Ovary (tissue), 9 donors: Measurements from ENCODE around the gene WFDC12. TPM values are rescaled to one million over a fixed set of nuclear protein-coding genes. Genes with fewer than 3 reads are reported as not detected.

Source experiments
- DNase-seq, 5 donors: peaks; one replicate each; pipeline ENCODE4 v3.0.0-alpha.2; 2019 to 2020
- H3K27ac ChIP-seq, 2 donors: fragments of 200-600 bp; one replicate each; pipeline versions ENCODE4 v1.5.1 to v1.8.0; 2019 to 2022
- H3K27me3 ChIP-seq: fragments of 200-600 bp; one replicate; pipeline ENCODE4 v1.8.0; 2022
- H3K36me3 ChIP-seq: fragments of 200-600 bp; sonication (generic); one replicate; pipeline ENCODE4 v1.5.1; 2019
- H3K4me1 ChIP-seq: one replicate; pipeline ENCODE4 v1.8.1; 2013; ENCODE audit warnings: mild to moderate bottlenecking, moderate library complexity; ENCODE audit not compliant: insufficient read depth
- H3K4me3 ChIP-seq: fragments of 200-600 bp; sonication (generic); one replicate; pipeline ENCODE4 v1.5.1; 2017
- H3K9me3 ChIP-seq, 2 donors: fragments of 200-600 bp in 1 of 2; sonication (generic) in 1 of 2; one replicate each; pipeline versions ENCODE4 v1.5.1 to v1.8.1; 2013 to 2019; ENCODE audit warnings: mild to moderate bottlenecking in 1 of 2, moderate library complexity in 1 of 2
- EP300 ChIP-seq: sonication (generic); formaldehyde crosslinking; IDR thresholded peaks from one replicate; pipeline ENCODE4 v1.6.1; 2017; ENCODE audit warnings: antibody characterized with exemption
- POLR2A ChIP-seq: fragments of 450-650 bp; IDR thresholded peaks from one replicate; pipeline ENCODE4 v1.6.1; 2017; ENCODE audit warnings: antibody characterized with exemption, mild to moderate bottlenecking, moderate library complexity
- WGBS, 3 donors: extraction: QIAGEN DNeasy Blood & Tissue Kit in 1 of 3; methylation state at CpG; one replicate each; pipeline versions ENCODE4 v1.1.5 to v1.1.7; 2013 to 2017; 5-methylcytosine and 5-hydroxymethylcytosine counted together
- intact Hi-C, 4 donors: fragments of 100-400 bp; cut with DNase I; formaldehyde crosslinking; loops; one replicate each; pipeline versions ENCODE4 v1.11.0 to v1.15.1; 2022 to 2023
- polyA plus RNA-seq, 2 donors: library from polyadenylated mRNA; stranded (reverse); fragments of 200-250 nt in 1 of 2; fragments of 350-450 nt in 1 of 2; fragmentation: Illumina TruSeq in 1 of 2; extraction: RNeasy Lipid Tissue Mini Kit (QIAGEN cat#74804) in 1 of 2; gene quantifications; one replicate each; pipeline ENCODE4 v1.2.3, GENCODE V29; 2013 to 2014
- total RNA-seq, 7 donors: library from RNA; depleted of rRNA in 2 of 7; stranded (reverse); fragments of >200 nt in 2 of 7; fragmentation: NEBNext Ultra II Directional in 3 of 7; extraction: Animal tissue kit (Norgen Biotek cat#: 25700) in 3 of 7; gene quantifications; one replicate each; pipeline versions ENCODE4 v1.1.0 to v1.2.4, GENCODE V29; 2016 to 2023
- TF ChIP-seq, protein P1 (sequence below), 3 donors: fragments of 450-650 bp in 2 of 3; fragments of 200-600 bp in 1 of 3; IDR thresholded peaks; one replicate each; pipeline versions ENCODE4 v1.5.1 to v1.8.0; 2016 to 2022; ENCODE audit warnings: antibody characterized with exemption in 3 of 3, mild to moderate bottlenecking in 1 of 3
- donor health status: DM: no; HTN: no; CAD: no; lungs with moderate emphysema.
- donor health status: DM: no; HTN: no; CAD: no.
- donor health status: Bipolar disorder and iron deficiency.
- donor health status: DM: yes; HTN: yes; CAD: no.
- donor health status: DM: no; HTN: no; CAD: no.
- donor health status: DM: yes; HTN: yes; CAD: no.

Gene WFDC12
- total and polyA plus RNA-seq, 9 donors: not detected

DNA sequence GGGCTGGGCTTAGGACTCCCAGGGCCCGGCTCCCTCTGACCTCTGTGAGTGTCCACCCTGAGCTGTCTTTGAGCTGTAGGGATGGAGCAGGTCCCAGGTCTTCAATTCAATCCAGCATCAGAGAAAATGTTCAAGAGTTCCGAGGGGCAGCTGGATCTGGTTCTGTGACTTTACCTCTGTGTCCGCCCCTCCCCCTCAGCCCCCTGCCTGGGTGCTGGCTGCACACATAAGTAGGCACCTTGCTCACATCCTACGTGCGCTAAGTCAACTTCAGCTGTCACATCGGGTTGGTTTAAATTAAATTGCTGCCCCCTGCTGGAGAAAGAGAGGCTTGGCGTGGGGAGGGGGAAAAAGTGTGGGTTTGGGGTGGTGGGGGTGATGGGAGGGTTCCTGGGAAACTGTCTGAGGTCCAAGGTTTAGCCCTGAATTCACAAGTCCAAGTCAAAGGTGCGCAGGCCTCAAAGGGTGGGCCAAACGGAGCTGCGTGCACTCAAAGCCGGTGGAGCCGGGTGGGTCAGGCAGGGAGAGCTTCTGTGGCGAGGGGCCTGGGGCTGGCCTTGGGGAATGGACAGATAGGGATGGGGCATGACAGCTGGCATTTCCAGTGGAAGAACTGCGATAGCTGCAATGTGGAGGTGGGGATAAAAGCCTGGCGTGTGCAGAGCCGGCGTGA is 12.3 kb downstream of the WFDC12 start:
- H3K4me1 ChIP-seq: no peaks in the 10 kb centered on the region
- intact Hi-C loops: no loop called here
- no peak for DNase-seq
- no peaks in the 10 kb centered on the region for H3K9me3 ChIP-seq
- H3K27ac ChIP-seq: no peak overlapping the region
- 25 to 36% (median 36%) methylated on average over 17 of the region's 17 CpGs for WGBS, 3 donors
- no peaks in the 10 kb centered on the region for H3K27me3 ChIP-seq
- no peak overlapping the region for H3K4me3 ChIP-seq
- H3K36me3 ChIP-seq: no peaks in the 10 kb centered on the region
- TF ChIP-seq EP300 (no peak), POLR2A (no peak)
- TF ChIP-seq, protein P1, sequence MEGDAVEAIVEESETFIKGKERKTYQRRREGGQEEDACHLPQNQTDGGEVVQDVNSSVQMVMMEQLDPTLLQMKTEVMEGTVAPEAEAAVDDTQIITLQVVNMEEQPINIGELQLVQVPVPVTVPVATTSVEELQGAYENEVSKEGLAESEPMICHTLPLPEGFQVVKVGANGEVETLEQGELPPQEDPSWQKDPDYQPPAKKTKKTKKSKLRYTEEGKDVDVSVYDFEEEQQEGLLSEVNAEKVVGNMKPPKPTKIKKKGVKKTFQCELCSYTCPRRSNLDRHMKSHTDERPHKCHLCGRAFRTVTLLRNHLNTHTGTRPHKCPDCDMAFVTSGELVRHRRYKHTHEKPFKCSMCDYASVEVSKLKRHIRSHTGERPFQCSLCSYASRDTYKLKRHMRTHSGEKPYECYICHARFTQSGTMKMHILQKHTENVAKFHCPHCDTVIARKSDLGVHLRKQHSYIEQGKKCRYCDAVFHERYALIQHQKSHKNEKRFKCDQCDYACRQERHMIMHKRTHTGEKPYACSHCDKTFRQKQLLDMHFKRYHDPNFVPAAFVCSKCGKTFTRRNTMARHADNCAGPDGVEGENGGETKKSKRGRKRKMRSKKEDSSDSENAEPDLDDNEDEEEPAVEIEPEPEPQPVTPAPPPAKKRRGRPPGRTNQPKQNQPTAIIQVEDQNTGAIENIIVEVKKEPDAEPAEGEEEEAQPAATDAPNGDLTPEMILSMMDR (IDR thresholded peaks at IDR 0.05): no peak

DNA sequence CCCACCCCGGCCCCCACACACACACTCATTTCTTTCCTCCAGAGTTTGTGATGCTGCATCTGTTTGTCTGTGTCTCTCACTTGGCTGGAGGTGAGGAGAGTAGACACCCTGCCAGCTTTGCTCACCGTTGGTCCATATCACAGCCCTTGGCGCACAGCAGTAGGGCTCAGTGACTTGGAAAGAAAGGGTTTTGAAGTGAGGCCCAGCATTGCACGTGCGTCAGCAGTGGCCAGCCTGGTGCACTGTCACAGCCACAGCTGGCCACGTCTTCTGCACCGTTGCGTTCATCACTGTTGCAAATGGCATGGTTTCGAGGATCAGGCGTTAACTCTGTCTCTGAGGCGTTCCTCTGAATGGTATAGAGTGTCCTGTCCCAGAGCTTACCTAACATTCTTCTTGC is 13.0 kb downstream of the WFDC12 start:
- H3K4me1 ChIP-seq: no peaks in the 10 kb centered on the region
- no peak for TF ChIP-seq POLR2A
- no peak for TF ChIP-seq EP300
- TF ChIP-seq, protein P1 (IDR thresholded peaks at IDR 0.05): no peak
- no peak overlapping the region for H3K4me3 ChIP-seq
- no peaks in the 10 kb centered on the region for H3K27me3 ChIP-seq
- no peak for DNase-seq
- intact Hi-C loops: no loop called here
- no peak overlapping the region for H3K27ac ChIP-seq
- H3K36me3 ChIP-seq: no peaks in the 10 kb centered on the region
- WGBS, 3 donors: 67 to 73% (median 72%) methylated on average over 10 to 11 of the region's 11 CpGs
- no peaks in the 10 kb centered on the region for H3K9me3 ChIP-seq

DNA sequence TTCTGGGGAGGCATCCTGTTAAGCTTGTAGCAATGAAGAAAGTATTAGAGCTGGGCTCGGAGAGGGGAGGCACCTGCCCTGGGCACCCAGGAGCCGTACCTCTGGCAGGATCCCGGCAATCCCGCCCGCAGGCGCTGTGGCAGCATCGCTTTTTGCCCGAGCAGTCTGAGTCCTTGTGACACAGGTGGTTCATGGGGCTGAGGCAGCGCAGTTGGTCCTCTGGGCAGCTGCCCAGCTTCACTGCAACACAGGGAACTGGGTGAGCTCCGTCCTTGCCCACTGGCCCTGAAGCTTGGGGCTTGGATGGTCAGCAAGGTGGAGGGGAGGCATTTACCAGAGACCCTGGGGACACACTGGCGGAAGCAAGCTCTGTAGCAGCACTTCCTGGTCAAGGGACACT is 14.0 kb downstream of the WFDC12 start:
- no peak overlapping the region for H3K4me3 ChIP-seq
- no peaks in the 10 kb centered on the region for H3K4me1 ChIP-seq
- H3K9me3 ChIP-seq: no peaks in the 10 kb centered on the region
- 66 to 87% (median 81%) methylated on average over 7 to 11 of the region's 11 CpGs for WGBS, 3 donors
- no peak for DNase-seq
- TF ChIP-seq POLR2A: no peak
- no peak for TF ChIP-seq EP300
- TF ChIP-seq, protein P1 (IDR thresholded peaks at IDR 0.05): no peak
- no peaks in the 10 kb centered on the region for H3K27me3 ChIP-seq
- H3K36me3 ChIP-seq: no peaks in the 10 kb centered on the region
- intact Hi-C loops: no loop called here
- H3K27ac ChIP-seq: no peak overlapping the region

DNA sequence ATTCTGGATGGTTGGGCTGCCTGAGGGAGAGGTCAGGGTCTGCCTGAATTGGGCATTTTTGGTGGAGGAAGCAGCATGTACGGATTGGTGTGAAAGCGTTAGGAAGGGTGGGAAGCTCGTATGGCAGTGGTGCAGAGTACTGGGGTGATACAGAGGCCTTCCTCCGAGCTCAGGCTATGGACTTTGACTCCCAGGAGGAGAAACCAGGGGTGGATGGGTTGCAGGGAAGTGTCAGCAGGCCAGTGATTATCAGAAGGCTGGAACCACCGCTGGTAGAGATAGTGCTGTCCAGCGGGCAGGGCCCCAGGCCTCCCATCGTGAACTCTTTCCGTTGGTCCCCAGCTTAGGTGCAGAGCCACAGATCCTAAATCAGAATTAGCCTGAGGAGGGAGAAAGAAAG is 14.6 kb downstream of the WFDC12 start:
- H3K27ac ChIP-seq: no peak overlapping the region
- DNase-seq: no peak
- H3K27me3 ChIP-seq: no peaks in the 10 kb centered on the region
- WGBS, 3 donors: 66 to 73% (median 70%) methylated on average over 8 of the region's 8 CpGs
- H3K36me3 ChIP-seq: no peaks in the 10 kb centered on the region
- no peaks in the 10 kb centered on the region for H3K4me1 ChIP-seq
- H3K9me3 ChIP-seq: no peaks in the 10 kb centered on the region
- TF ChIP-seq EP300 (no peak), POLR2A (no peak)
- TF ChIP-seq, protein P1 (IDR thresholded peaks at IDR 0.05): no peak
- intact Hi-C loops: no loop called here
- no peak overlapping the region for H3K4me3 ChIP-seq
